ENCODE measurements around the gene RECK.
A peak's percentile ranks its signal among the peaks of the same experiment; 100 is the strongest.

RECK gene

DNA sequence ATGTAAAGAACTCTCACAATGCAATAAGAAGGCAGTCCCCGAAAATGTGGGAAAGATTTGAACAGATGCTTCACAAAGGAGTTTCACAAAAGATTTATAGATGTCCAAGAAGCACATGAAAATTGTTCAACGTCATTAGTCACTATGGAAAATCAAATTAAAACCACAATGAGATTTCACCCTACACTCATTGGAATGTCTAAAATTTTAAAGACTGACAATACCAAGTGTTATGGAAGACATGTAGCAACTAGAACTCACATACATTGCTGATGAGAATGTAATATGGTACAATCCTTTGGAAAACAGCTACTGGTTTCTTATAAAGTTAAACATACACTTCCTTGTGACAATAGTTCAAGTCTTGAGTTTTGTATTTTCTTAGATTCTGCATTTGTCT lies 11.0 kb upstream of the RECK start:
- Histone ChIP-seq H3K36me3 (ENCODE audit: low read depth) (no peaks in the 10 kb centered on the region), H3K27me3 (ENCODE audit: insufficient read depth, poor library complexity, severe bottlenecking) (no peaks in the 10 kb centered on the region), H3K27ac (ENCODE audit: poor library complexity, severe bottlenecking) (no peak overlapping the region), H3K4me1 (ENCODE audit: insufficient read depth, poor library complexity, severe bottlenecking) (peaks cover 18% of the 10 kb centered on the region), H3K4me3 (ENCODE audit: severe bottlenecking) (no peak overlapping the region), H3K9me3 (ENCODE audit: severe bottlenecking) (no peaks in the 10 kb centered on the region)
- ATAC-seq (ENCODE audit: low read depth), result 0 out of 3 replicates have a peak, but pooled peaks have one; percentile 35
- TF ChIP-seq, protein P1, sequence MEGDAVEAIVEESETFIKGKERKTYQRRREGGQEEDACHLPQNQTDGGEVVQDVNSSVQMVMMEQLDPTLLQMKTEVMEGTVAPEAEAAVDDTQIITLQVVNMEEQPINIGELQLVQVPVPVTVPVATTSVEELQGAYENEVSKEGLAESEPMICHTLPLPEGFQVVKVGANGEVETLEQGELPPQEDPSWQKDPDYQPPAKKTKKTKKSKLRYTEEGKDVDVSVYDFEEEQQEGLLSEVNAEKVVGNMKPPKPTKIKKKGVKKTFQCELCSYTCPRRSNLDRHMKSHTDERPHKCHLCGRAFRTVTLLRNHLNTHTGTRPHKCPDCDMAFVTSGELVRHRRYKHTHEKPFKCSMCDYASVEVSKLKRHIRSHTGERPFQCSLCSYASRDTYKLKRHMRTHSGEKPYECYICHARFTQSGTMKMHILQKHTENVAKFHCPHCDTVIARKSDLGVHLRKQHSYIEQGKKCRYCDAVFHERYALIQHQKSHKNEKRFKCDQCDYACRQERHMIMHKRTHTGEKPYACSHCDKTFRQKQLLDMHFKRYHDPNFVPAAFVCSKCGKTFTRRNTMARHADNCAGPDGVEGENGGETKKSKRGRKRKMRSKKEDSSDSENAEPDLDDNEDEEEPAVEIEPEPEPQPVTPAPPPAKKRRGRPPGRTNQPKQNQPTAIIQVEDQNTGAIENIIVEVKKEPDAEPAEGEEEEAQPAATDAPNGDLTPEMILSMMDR (IDR thresholded peaks at IDR 0.05; ENCODE audit: poor library complexity, severe bottlenecking), result no peak
- no peak for DNase-seq (ENCODE audit: low spot score)

DNA sequence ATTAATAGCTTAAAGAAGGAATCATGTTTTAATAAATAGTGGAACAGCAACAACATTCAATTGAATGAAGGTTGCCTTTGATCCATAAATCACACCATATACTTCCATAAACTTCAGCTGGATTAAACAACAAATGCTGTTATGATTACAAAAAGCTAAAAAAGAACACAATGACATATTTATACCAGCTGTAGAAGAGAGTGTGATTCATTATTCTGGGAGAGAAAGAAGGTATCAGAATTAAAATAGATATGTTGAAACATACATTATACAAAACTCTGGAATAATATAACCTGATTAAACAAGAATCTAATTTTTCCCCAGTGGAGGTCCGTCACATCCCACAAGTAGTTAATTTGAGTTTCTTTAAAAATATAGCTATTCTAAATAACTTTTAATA lies 7.5 kb upstream of the RECK start:
- Histone ChIP-seq H3K27me3 (ENCODE audit: insufficient read depth, poor library complexity, severe bottlenecking) (no peaks in the 10 kb centered on the region), H3K27ac (ENCODE audit: poor library complexity, severe bottlenecking) (peak overlapping the region; percentile 54), H3K4me1 (ENCODE audit: insufficient read depth, poor library complexity, severe bottlenecking) (peaks cover 18% of the 10 kb centered on the region), H3K4me3 (ENCODE audit: severe bottlenecking) (no peak overlapping the region), H3K36me3 (ENCODE audit: low read depth) (no peaks in the 10 kb centered on the region), H3K9me3 (ENCODE audit: severe bottlenecking) (no peaks in the 10 kb centered on the region)
- no peak for DNase-seq (ENCODE audit: low spot score)
- TF ChIP-seq, protein P1 (IDR thresholded peaks at IDR 0.05; ENCODE audit: poor library complexity, severe bottlenecking), result no peak
- no peak for ATAC-seq (ENCODE audit: low read depth)

DNA sequence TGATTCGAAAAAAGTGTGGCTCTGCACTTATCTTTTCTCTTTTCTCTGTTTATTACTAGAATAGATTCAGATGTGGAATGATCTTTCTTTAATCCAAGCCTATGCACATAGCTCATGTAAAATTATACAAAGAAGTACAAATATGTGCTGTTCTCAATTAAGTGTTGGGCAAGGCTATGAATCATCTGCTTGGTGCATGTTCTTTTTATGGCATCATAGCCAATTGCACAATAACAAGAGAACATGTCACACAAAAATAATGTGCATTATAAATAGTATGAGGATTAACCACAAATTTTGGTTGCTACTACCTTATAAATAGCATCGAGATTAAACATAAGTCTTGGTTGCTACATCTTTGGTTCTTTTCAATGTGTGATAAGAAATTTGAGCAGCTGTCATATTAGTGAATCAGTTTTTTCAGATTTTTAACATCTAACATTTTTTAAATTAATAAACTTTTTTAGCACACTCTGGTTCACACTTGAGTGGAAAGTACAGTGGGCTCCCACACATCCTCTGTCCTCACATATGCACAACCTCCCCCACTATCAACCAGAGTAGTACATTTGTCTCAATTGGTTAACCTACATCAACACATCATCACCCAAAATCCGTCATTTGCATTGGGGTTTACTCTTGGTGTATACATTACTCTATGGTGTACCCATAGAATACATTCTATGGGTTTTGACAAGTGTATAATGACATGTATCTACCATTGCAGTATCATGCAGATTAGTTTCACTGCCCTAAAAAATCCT lies 6.8 kb upstream of the RECK start:
- Histone ChIP-seq H3K4me1 (ENCODE audit: insufficient read depth, poor library complexity, severe bottlenecking) (peaks cover 18% of the 10 kb centered on the region), H3K27ac (ENCODE audit: poor library complexity, severe bottlenecking) (peak overlapping the region; percentile 54), H3K9me3 (ENCODE audit: severe bottlenecking) (no peaks in the 10 kb centered on the region), H3K36me3 (ENCODE audit: low read depth) (no peaks in the 10 kb centered on the region), H3K27me3 (ENCODE audit: insufficient read depth, poor library complexity, severe bottlenecking) (no peaks in the 10 kb centered on the region), H3K4me3 (ENCODE audit: severe bottlenecking) (no peak overlapping the region)
- no peak for DNase-seq (ENCODE audit: low spot score)
- ATAC-seq (ENCODE audit: low read depth), result peak; percentile 86
- TF ChIP-seq, protein P1 (IDR thresholded peaks at IDR 0.05; ENCODE audit: poor library complexity, severe bottlenecking), result no peak

DNA sequence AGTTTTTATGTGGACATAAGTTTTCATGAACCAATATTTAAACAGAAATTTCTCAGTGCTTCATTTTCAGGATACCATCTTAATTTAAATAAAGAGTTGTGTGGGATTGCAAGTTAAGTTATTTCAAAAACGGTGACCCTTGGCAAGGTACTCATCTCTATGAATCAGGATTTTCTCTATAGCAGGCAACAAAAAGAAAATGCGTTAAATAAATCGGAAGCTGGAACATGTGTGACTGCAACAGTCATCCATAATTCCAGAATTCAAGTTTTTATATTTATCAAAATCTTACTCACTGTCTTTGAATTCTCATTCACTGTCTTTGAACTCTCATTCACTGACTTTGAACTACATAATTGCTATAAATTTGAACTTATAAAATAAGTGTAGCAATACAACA lies 5.8 kb upstream of the RECK start:
- no peak overlapping the region for H3K27ac ChIP-seq (ENCODE audit: poor library complexity, severe bottlenecking)
- H3K27me3 ChIP-seq (ENCODE audit: insufficient read depth, poor library complexity, severe bottlenecking), result no peaks in the 10 kb centered on the region
- H3K4me3 ChIP-seq (ENCODE audit: severe bottlenecking), result no peak overlapping the region
- DNase-seq (ENCODE audit: low spot score) (no peak), ATAC-seq (ENCODE audit: low read depth) (no peak)
- no peaks in the 10 kb centered on the region for H3K36me3 ChIP-seq (ENCODE audit: low read depth)
- no peaks in the 10 kb centered on the region for H3K9me3 ChIP-seq (ENCODE audit: severe bottlenecking)
- TF ChIP-seq, protein P1 (IDR thresholded peaks at IDR 0.05; ENCODE audit: poor library complexity, severe bottlenecking), result no peak
- peaks cover 18% of the 10 kb centered on the region for H3K4me1 ChIP-seq (ENCODE audit: insufficient read depth, poor library complexity, severe bottlenecking)
